Measurements from ENCODE around the gene EOGT.

Gene EOGT

DNA sequence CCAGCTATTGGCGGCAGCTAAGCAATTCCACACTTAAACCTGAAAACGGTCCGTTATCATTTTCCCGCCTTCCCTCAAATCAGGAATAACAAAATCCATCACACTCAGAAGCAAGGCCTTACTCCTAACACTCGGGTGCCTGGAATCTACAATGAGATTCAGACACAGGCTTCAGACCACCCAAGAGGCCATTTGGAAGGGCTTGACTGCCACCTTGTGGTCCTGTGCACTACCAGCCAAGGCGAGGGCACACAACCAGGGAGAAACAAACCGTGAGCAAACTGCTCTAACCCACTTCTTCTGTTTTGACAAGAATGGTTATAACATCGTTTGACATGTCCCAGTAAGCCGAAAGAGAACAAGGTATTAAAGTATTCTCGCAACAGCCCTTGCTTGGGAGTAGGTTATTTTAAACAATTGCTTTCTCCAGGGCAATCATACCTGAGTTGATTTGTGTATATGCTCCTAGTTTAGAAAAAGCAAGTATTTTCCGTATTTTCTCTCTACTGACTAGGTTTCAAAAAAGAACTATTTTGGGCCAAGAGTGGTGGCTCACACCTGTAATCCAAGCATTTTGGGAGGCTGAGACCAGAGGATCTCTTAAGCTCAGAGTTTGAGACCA lies 41.0 kb downstream of the EOGT start:
- DNase-seq (ENCODE audit: low read depth, low spot score), result no peak
- H3K27ac ChIP-seq, result no peak overlapping the region

GRCh38 chr3:68964694-68965093 lies 48.8 kb downstream of the EOGT start:
- no peak overlapping the region for H3K27ac ChIP-seq
- no peak for DNase-seq (ENCODE audit: low read depth, low spot score)

GRCh38 chr3:68963891-68964290 lies 49.6 kb downstream of the EOGT start:
- no peak overlapping the region for H3K27ac ChIP-seq
- no peak for DNase-seq (ENCODE audit: low read depth, low spot score)

- H3K27ac ChIP-seq, result no peak overlapping the region
- DNase-seq (ENCODE audit: low read depth, low spot score), result no peak
These were observed 50.1 kb downstream of the EOGT start for GRCh38 chr3:68963376-68963775.

DNA sequence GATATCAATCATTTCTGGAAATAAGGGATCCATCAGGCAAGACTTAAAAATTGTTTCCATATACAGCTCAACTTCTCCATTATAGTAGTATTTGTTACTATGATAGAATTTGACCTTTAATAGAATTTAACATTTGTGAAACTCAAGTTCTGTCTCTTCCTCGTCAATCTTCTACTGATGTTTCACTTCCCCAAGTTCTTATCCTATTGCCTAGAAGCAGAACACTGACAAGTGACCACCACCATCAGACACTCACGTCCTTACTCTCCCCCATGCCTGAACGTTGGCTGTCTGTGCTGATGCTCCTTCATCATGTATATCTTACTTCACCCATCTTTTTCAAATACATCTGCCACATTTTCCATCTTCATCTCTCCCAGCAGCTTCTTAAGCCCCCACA lies 54.6 kb downstream of the EOGT start:
- DNase-seq (ENCODE audit: low read depth, low spot score), result no peak
- no peak overlapping the region for H3K27ac ChIP-seq

DNA sequence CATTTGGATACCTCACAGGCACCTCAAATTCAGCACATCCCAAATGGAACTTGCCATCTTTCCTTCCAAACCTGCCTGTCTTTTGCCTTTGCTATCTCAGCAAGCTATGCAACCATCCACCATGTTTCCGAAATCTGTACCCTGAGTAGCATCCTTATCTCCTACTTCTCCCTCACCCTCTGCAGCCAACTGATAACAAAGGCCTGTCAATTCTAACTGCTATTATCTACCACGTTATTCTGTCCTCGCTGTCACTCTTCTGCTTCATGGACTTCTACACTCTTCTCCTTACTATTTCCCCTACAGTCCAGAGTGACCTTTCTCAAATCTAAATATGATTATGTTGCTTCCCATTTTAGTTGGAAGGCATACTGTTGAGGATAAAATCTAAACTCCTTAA lies 55.6 kb downstream of the EOGT start:
- DNase-seq (ENCODE audit: low read depth, low spot score), result no peak
- H3K27ac ChIP-seq, result no peak overlapping the region

- no peak for DNase-seq (ENCODE audit: low read depth, low spot score)
These were observed 59.6 kb downstream of the EOGT start for GRCh38 chr3:68953816-68954444.

GRCh38 chr3:68945225-68945624 lies 68.3 kb downstream of the EOGT start:
- no peak overlapping the region for H3K27ac ChIP-seq
- DNase-seq (ENCODE audit: low read depth, low spot score), result no peak

More at GRCh38 chr3:68953816-68954444, 59.6 kb downstream of the EOGT start:
- no peak overlapping the region for H3K27ac ChIP-seq

DNA sequence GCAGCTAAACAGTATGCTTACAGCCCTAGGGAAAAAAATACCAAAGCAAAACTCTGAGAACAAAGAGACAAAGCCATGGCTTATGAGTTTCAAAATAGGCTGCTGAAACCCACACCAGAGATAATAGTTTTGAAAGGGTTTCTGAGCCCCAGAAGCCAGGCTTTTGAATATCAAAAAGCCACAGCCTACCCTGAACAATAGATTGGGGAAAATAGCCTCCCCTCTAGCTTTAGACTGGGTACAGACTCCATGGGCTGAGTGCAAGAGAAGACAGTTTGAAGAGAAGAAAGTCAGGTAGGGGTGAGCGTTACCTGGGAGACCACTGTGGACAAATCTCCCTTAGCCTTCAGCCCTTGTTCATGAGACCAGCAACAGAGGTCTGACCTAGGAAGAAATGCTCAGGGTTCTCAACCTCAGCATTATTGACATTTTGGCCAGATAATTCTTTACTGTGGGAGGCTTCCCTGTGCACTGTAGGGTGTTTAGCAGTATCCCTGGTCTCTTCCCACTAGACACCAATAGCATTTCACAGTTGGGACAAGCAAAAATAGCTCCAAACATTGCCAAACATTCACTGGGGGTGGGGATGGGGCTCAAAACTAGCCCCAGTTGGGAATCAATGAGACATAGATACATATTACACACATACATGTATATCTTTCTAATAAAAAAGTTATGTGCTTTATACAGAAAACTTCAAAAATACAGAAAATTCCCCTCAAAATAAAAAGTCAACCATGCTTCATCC lies 69.6 kb downstream of the EOGT start:
- no peak overlapping the region for H3K27ac ChIP-seq
- no peak for DNase-seq (ENCODE audit: low read depth, low spot score)

DNA sequence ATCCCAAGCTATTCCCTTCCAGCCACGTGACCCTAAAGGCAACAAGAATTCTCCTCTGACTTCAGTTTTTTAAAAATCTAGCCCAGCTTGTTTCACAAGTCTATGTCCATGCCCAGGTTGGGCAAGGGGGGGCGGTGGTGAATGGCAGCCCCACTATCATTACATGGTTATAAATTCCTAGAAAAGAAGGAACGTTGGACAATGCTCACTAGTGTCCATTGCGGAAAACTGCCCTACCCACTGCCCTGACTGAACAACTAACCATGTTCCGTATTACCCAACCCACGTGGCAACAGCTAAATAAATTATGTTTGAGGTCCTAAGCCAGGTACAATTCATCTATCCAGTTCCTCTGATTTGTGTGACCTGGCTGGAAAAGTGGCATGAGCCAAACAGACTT lies 72.4 kb downstream of the EOGT start:
- H3K27ac ChIP-seq, result no peak overlapping the region
- DNase-seq (ENCODE audit: low read depth, low spot score), result no peak

DNA sequence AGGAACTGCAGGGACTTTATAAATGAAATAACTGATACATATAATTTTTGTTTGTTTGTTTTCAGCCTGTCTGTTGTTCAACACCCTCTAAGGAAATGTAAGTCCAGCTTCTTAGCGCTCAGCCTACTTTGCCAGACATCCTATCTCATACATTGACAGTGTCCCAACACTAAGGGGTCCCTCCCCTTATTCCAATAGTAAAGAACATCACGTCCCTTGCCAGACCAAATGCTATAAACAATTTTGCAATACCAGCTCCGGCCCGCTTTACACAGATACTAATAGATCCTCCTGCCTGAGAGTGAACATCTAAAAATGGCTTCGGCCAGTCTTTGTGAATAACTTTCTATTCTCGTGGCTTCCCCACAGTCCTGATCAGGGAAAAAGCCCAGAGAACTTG lies 76.6 kb downstream of the EOGT start:
- no peak for DNase-seq (ENCODE audit: low read depth, low spot score)
- H3K27ac ChIP-seq, result no peak overlapping the region

GRCh38 chr3:68935778-68936177 lies 77.7 kb downstream of the EOGT start:
- H3K27ac ChIP-seq, result no peak overlapping the region
- no peak for DNase-seq (ENCODE audit: low read depth, low spot score)

GRCh38 chr3:68931406-68932149 lies 81.9 kb downstream of the EOGT start:
- DNase-seq (ENCODE audit: low read depth, low spot score), result no peak

More at GRCh38 chr3:68931406-68932149, 81.9 kb downstream of the EOGT start:
- H3K27ac ChIP-seq, result no peak overlapping the region

Data from epithelial cell of prostate (primary cell).